GM12878 (cell line): ENCODE results near the gene SSBP3. TPM values are rescaled to one million over a fixed set of nuclear protein-coding genes. Genes with fewer than 3 reads are reported as not detected.

Experiments
- ATAC-seq: fragments of 200-7000 bp; cut with Tn5 transposase; 3 replicates; pipeline ENCODE4 v1.9.1; 2020; ENCODE audit warnings: mild to moderate bottlenecking, moderate library complexity
- BruUV-seq: library from RNA; stranded (reverse); fragments of 400-500 nt; replicated peaks from 2 replicates; lab custom pipeline; 2021; lab: Mats Ljungman, UMichigan
- CTCF ChIA-PET: fragments of 300-600 bp; sonication (Branson Sonifier 250); formaldehyde crosslinking; extraction: SDS; loops from one replicate; lab custom pipeline; 2021; ENCODE audit warnings: inconsistent platforms; lab: Yijun Ruan, JAX
- POLR2A ChIA-PET: fragments of 350-600 bp; formaldehyde crosslinking; extraction: SDS; loops from one replicate; lab custom pipeline; 2021; ENCODE audit warnings: inconsistent platforms; lab: Charles Lee
- RAD21 ChIA-PET: fragments of 300-600 bp; sonication (Branson Sonifier 250); formaldehyde crosslinking; loops from one replicate; lab custom pipeline; 2023; ENCODE audit warnings: antibody characterized with exemption; ENCODE audit not compliant: unreplicated experiment; lab: Charles Lee
- SMC1A ChIA-PET: fragments of 300-600 bp; sonication (Branson Sonifier 250); formaldehyde crosslinking; loops from one replicate; lab custom pipeline; 2023; ENCODE audit not compliant: unreplicated experiment, uncharacterized antibody; lab: Charles Lee
- DNase-seq: peaks from one replicate; pipeline ENCODE4 v3.0.0-alpha.2; 2011; ENCODE audit warnings: low read depth, low spot score
- FAIRE-seq: peaks from 3 replicates; lab custom pipeline; 2011; peaks lifted over from hg19 to GRCh38; lab: Jason Lieb, UNC
- H2AFZ ChIP-seq: 2 replicates; pipeline ENCODE4 v1.6.0; 2011; ENCODE audit warnings: low read depth, low read length, control low read depth; ENCODE audit not compliant: control insufficient read depth
- H3K27ac ChIP-seq: 2 replicates; pipeline ENCODE4 v1.5.1; 2011; ENCODE audit warnings: control low read depth; ENCODE audit not compliant: control insufficient read depth, insufficient read depth
- H3K27me3 ChIP-seq, 2 experiments: replicated peaks in 1 of 2; 2 replicates each; pipeline versions ENCODE4 v1.6.0 to v1.6.1; 2011; ENCODE audit warnings: low read length in 1 of 2; ENCODE audit not compliant: control insufficient read depth in 2 of 2, insufficient read depth in 2 of 2
- H3K36me3 ChIP-seq, 2 experiments: 2 replicates each; pipeline ENCODE4 v1.5.1; 2011; ENCODE audit warnings: low read length in 1 of 2; ENCODE audit not compliant: control insufficient read depth in 2 of 2, insufficient read depth in 2 of 2
- H3K4me1 ChIP-seq: 2 replicates; pipeline ENCODE4 v1.6.1; 2011; ENCODE audit warnings: mild to moderate bottlenecking, low read length, moderate library complexity, mixed read lengths; ENCODE audit not compliant: control insufficient read depth, insufficient read depth
- H3K4me2 ChIP-seq: 2 replicates; pipeline ENCODE4 v1.6.0; 2011; ENCODE audit warnings: control low read depth; ENCODE audit not compliant: control insufficient read depth, insufficient read depth
- H3K4me3 ChIP-seq: fragments of 200-600 bp; sonication (generic); 2 replicates; pipeline ENCODE4 v1.5.1; 2016
- H3K79me2 ChIP-seq: 2 replicates; pipeline ENCODE4 v1.6.0; 2011; ENCODE audit warnings: low read length; ENCODE audit not compliant: control insufficient read depth, insufficient read depth
- H3K9ac ChIP-seq: 2 replicates; pipeline ENCODE4 v1.8.0; 2011; ENCODE audit warnings: low read length, control low read depth, mixed read lengths; ENCODE audit not compliant: control insufficient read depth, insufficient read depth
- H3K9me3 ChIP-seq: replicated peaks from 3 replicates; pipeline ENCODE4 v1.5.1; 2011; ENCODE audit warnings: mild to moderate bottlenecking, low read length; ENCODE audit not compliant: control insufficient read depth, insufficient read depth
- H4K20me1 ChIP-seq: 2 replicates; pipeline ENCODE4 v1.6.0; 2011; ENCODE audit not compliant: control insufficient read depth, insufficient read depth
- ESRRA ChIP-seq: IDR thresholded peaks from 2 replicates; pipeline ENCODE4 v1.6.1; 2012; ENCODE audit warnings: mild to moderate bottlenecking, low read length, improper control_type of control experiment
- IKZF2 ChIP-seq, 2 experiments: fragments of 450-650 bp; IDR thresholded peaks; 2 replicates each; pipeline ENCODE4 v1.6.1; 2017; ENCODE audit warnings: mild to moderate bottlenecking in 2 of 2, moderate library complexity in 2 of 2
- IRF5 ChIP-seq: fragments of 450-650 bp; IDR thresholded peaks from 2 replicates; pipeline ENCODE4 v1.6.1; 2017; ENCODE audit warnings: borderline replicate concordance
- MXI1 ChIP-seq: fragments of 150-350 bp; IDR thresholded peaks from 2 replicates; pipeline ENCODE4 v1.6.1; 2011; ENCODE audit warnings: low read depth, mild to moderate bottlenecking, inconsistent platforms, low read length, improper control_type of control experiment
- SMARCA5 ChIP-seq: fragments of 450-650 bp; IDR thresholded peaks from 2 replicates; pipeline ENCODE4 v1.6.1; 2017; ENCODE audit warnings: mild to moderate bottlenecking
- YY1 ChIP-seq: IDR thresholded peaks from 2 replicates; pipeline ENCODE4 v1.6.1; 2011; ENCODE audit warnings: low read depth, mild to moderate bottlenecking, low read length
- ZBTB4 ChIP-seq: fragments of 450-650 bp; formaldehyde crosslinking; IDR thresholded peaks from 2 replicates; pipeline ENCODE4 v1.4.0; 2022; ENCODE audit warnings: mild to moderate bottlenecking, moderate library complexity
- WGBS: methylation state at CpG from one replicate; pipeline ENCODE4 v1.1.6; 2016; ENCODE audit warnings: low lambda C conversion rate; ENCODE audit not compliant: insufficient replicate concordance, insufficient coverage; ENCODE audit errors: missing lambda C conversion rate; 5-methylcytosine and 5-hydroxymethylcytosine counted together
- in situ Hi-C: fragments of 300-500 bp; cut with MboI; formaldehyde crosslinking; loops from 9 replicates; pipeline ENCODE4 v1.14.3; 2018; ENCODE audit warnings: mixed read lengths
- intact Hi-C: fragments of 100-400 bp; cut with micrococcal nuclease; formaldehyde crosslinking; loops from one replicate; pipeline ENCODE4 v1.14.2; 2022; ENCODE audit not compliant: unreplicated experiment
- polyA plus RNA-seq, 11 experiments: library from polyadenylated mRNA; depleted of rRNA in 4 of 11; unstranded in 6 of 11; stranded (reverse) in 5 of 11; fragments of >200 nt; fragmentation: Nextera tagmentation in 4 of 11; fragmentation: Illumina TruSeq in 1 of 11; extraction: Ambion mirVana in 4 of 11; extraction: Trizol in 1 of 11; gene quantifications; 1 replicate in 1 of 11; 2 replicates in 10 of 11; pipeline versions ENCODE4 v1.2.1 to v1.2.3, GENCODE V29; 2011 to 2016; ENCODE audit warnings: inconsistent platforms in 2 of 11, missing spikeins in 2 of 11, low read depth in 1 of 11
- total RNA-seq, 4 experiments: library from RNA; depleted of rRNA in 3 of 4; stranded (reverse); fragments of >200 nt in 3 of 4; fragmentation: Illumina TruSeq in 1 of 4; extraction: Trizol in 1 of 4; gene quantifications; 2 replicates each; pipeline versions ENCODE4 v1.2.1 to v1.2.3, GENCODE V29; 2013 to 2021

The SSBP3 gene
- total and polyA plus RNA-seq, 10 of the 15 experiments (the other 5 are each of a cell fraction or from before 2014, with no cell fraction given) = 4.1 to 51.7 (median 17.1) TPM

- ATAC-seq (no peak), FAIRE-seq (no peak), DNase-seq (no peak)
- TF ChIP-seq IKZF2 (IDR thresholded peaks at IDR 0.05) = no peak
- TF ChIP-seq IRF5 = no peak
- TF ChIP-seq MXI1 = no peak
- no peak for TF ChIP-seq ESRRA
- TF ChIP-seq SMARCA5 = no peak
- TF ChIP-seq YY1 = peak; percentile 34; the same call in 1 of the 2 replicates
- no peak for TF ChIP-seq ZBTB4 (CRISPR knock-in tag)
- no peaks in the 10 kb centered on the region for H3K9me3 ChIP-seq
- no peaks in the 10 kb centered on the region for H3K27me3 ChIP-seq
- peaks cover 2 to 20% of the 10 kb centered on the region in 2 experiments for H3K36me3 ChIP-seq
- in situ Hi-C loops (no loop called here), intact Hi-C loops (loop anchor here (2.0 kb wide), 1 partner anchor 27 kb away; no protein-coding TSS in a partner anchor)
- ChIA-PET CTCF (interaction anchor here (0.5 to 1.8 kb wide), 5 partner anchors 20 to 396 kb away, joined by 3 to 10 read pairs (median 4); partner anchors contain the start of gene TTC22), SMC1A (interaction anchor here (0.5 to 2.3 kb wide), 12 partner anchors 16 to 221 kb away, joined by 3 to 9 read pairs (median 3); no protein-coding TSS in a partner anchor), RAD21 (interaction anchor here (0.6 to 1.3 kb wide), 8 partner anchors 10 to 93 kb away, joined by 3 to 5 read pairs (median 3); no protein-coding TSS in a partner anchor), POLR2A (interaction anchor here (0.6 to 2.4 kb wide), 7 partner anchors 19 to 351 kb away, joined by 3 to 7 read pairs (median 3); partner anchors contain the start of genes TCEANC2 and TMEM59)
- peak overlapping the region; percentile 41 for H3K9ac ChIP-seq
- peaks cover 32% of the 10 kb centered on the region for H3K79me2 ChIP-seq
- H3K4me1 ChIP-seq = peaks cover 30% of the 10 kb centered on the region
- WGBS = 89% methylated on average over 11 of the region's 11 CpGs
- no TSS peak for BruUV-seq
- no peaks in the 10 kb centered on the region for H4K20me1 ChIP-seq
- H3K4me2 ChIP-seq = peak overlapping the region; percentile 96
- H2AFZ ChIP-seq = no peak overlapping the region
- H3K4me3 ChIP-seq = peak overlapping the region; percentile 96
- H3K27ac ChIP-seq = no peak overlapping the region
Measured at GRCh38 chr1:54404263-54404662, 1.9 kb downstream of the SSBP3 start.
